ENCODE results near the gene CCDC183.
"Not testable (repeated sequence)": the region's sequence is repeated elsewhere in the genome, so short reads cannot be mapped to it uniquely, and the experiment has no call there.

Gene CCDC183

DNA sequence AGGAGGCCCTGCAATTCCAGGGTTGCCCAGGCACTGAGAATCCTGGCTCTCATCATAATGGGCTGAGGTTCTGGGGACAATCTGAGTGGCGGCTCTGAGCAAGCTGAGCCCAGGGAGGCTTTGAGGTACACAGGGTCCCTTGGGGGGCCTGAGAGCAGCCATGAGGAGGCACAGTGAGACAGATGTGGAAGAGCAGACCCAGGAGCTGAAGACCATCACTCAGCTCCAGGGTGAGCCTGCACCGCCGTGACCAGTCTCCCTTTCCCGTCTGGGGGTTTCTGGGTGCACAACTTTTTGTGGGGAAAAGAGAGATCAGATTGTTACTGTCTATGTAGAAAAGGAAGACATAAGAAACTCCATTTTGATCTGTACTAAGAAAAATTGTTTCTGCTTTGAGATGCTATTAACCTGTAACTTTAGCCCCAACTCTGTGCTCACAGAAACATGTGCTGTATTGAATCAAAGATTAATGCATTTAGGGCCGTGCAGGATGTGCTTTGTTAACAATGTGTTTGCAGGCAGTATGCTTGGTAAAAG lies at the start of gene CCDC183:
Gene CCDC183, plus strand, starts transcription at position 101 of the 537 bp plus-strand sequence. Its CDS starts 60 bp downstream, at position 161.
- no peak for DNase-seq

- DNase-seq = no peak
Measured at GRCh38 chr9:136746621-136747020, 49.5 kb upstream of the CCDC183 start.

- DNase-seq = no peak
Measured at GRCh38 chr9:136747161-136748060, 48.7 kb upstream of the CCDC183 start.

DNA sequence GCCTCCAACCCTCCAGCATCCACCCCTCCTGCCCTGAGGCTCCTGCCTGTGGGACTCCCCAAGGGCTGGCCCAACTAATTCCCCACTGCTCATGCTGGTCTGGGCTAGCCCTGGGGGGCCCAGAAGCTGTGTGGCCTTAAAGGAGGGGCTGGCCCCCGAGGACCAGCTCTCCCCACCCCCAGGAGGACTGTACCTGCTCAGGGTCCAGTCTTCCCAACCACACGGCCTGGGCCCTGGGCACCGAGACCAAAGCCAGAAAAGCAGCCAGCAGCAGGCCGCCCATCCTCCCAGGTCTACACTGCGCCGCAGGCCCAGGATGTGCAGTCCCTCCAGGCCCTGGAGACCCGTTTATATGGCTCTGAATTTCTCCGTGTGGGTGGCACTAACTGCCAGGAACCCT lies 47.9 kb upstream of the CCDC183 start, which contains the start of gene LCN6:
Gene LCN6, minus strand, starts transcription at position 325 of the 400 bp plus-strand sequence. Its CDS starts 42 bp downstream, at position 283.
- no peak for DNase-seq

- DNase-seq = no peak
Measured at GRCh38 chr9:136748666-136749611, 47.2 kb upstream of the CCDC183 start.

DNA sequence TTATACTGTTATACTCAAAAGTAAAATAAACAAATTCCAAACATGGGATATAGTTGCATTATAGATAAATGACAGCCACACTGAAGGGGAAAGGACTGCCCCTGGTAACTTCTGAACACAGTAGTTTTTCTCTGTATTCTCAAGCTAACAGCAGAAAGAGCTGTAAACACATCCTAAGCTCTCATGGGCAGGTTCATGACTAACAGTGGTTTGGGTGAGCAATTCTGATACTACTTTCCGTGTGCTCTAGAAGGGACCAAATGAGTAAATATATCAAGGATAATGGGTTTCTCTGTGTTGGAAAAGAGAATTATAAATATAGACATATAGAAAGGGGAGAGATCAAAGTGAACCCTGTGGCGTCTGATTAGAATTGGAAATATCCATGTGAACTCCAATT lies 45.6 kb upstream of the CCDC183 start:
- DNase-seq = no peak

GRCh38 chr9:136751244-136751643 lies 44.9 kb upstream of the CCDC183 start:
- no peak for DNase-seq

- DNase-seq = no peak
Measured at GRCh38 chr9:136751814-136752213, 44.3 kb upstream of the CCDC183 start.

DNA sequence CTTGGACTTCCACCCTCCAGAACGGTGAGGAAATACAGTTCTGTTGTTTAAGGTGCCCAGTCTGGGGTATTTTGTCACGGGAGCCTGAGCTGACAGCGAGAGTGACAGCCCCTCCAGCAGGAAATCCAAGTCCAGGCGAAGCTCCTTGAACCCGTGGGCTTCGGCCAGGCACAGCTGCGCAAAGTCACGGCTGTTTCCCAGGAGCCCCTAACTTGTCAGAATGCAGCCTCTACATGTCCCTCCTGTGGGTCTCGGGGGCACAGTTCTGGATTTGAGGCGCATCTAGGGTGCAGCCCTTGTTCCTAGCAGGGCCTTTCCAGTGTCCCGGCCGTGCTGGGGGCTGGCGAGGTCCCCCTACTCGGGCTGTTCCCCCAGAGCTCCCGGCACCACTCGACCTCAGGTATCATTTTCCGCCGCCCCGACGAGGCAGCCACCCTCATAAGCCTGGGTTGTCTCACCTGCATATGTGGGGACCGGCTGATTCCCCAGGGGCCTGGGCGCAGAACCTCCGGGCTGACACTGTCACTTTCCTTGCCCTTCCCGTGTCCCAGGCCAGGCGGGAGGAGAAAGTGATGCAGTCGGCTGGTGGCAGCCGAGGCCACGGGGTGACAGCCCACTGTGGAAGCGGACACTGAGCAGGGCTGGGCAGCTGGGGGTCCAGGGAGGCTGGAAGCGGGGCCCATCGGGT lies 42.6 kb upstream of the CCDC183 start:
- DNase-seq = no peak

- no peak for DNase-seq
Measured at GRCh38 chr9:136754059-136754572, 42.0 kb upstream of the CCDC183 start.

DNA sequence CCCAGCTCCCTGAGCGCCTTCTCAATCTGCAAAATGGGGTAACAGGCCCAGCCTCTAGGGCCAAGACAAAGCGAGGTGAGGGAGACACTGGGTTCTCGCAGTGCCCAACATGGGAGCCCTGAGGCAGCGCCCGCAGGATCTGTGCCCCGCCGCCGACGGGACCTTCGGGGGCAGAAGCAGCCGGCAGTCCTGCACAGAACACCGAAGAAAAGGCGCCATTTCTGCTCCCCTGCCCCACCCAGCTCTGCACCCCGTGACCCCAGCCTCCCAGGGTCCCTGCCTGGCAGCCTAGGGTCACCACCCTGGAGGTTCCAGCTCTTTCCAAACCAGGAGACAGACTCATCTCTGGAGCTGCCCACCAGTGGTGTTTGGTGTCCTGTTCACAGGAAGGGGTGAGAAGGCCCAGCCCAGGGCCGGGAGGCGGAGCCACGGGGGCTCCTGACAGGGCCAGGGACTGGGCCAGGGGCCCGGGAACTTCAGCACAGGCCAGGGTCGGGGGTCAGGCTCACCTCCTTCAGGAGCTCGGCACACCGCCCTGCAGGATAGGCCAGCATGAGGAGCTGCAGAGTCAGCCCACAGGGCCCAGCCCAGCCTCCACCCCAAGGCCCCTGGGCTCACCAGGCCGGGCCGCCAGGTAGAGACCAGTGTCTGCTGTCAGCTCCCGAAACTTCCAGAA lies 41.4 kb upstream of the CCDC183 start:
- DNase-seq = no peak

DNA sequence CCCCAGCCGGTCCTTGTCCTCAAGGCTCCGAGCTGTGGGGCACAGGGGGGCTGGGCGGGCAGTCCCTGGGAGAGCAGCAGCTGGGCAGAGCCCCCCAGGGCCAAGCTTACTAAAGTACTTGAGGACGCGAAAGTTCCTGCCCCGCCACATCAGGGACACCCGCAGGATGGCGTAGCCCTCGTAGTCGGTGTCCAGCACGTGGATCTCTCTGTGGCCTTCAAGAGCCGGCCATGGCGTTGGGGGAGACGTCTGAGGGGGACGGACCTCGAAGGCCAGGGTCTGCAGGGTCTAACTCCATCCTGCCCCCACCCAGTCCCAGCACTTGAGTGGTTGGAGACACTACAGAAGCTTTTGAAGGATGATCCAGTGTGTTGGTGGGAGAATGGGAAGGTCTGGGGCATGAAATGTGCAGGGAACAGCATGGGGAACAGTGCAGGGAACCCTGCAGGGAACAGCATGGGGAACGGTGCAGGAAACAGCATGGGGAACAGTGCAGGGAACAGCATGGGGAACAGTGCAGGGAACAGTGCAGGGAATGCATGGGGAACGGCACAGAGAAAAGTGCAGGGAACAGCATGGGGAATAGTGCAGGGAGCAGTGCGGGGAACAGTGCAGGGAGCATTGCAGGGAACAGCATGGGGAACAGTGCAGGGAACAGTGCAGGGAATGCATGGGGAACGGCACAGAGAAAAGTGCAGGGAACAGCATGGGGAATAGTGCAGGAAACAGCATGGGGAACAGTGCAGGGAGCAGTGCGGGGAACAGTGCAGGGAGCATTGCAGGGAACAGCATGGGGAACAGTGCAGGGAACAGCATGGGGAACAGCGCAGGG lies 40.6 kb upstream of the CCDC183 start:
- not testable (repeated sequence) for DNase-seq

DNA sequence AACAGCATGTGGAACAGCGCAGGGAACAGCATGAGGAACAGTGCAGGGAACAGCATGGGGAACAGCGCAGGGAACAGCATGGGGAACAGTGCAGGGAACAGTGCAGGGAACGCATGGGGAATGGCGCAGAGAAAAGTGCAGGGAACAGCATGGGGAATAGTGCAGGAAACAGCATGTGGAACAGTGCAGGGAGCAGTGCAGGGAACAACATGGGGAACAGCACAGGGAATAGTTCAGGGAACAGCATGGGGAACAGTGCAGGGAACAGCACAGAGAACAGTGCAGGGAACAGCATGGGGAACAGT lies 40.1 kb upstream of the CCDC183 start:
- no peak for DNase-seq

DNA sequence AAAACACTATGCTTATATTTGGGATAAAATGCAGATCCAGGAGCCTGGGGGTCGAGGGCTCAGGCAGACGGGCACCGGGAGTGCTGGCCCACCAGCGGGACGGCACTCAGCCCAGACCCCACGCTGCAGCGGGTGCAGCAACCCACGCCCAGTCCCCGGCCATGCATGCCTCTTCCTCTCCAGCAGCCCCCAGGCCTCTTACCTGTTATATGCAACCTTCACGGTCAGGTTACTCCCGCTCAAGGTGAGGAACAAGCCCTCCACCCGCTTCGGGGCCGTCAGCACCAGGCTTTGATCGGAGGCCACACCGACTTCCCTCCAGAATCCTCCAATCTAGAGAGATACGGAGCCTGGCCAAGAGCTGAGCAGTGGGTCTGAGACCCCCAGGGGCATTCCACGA lies 39.3 kb upstream of the CCDC183 start:
- no peak for DNase-seq

GRCh38 chr9:136757328-136757727 lies 38.8 kb upstream of the CCDC183 start:
- no peak for DNase-seq

DNA sequence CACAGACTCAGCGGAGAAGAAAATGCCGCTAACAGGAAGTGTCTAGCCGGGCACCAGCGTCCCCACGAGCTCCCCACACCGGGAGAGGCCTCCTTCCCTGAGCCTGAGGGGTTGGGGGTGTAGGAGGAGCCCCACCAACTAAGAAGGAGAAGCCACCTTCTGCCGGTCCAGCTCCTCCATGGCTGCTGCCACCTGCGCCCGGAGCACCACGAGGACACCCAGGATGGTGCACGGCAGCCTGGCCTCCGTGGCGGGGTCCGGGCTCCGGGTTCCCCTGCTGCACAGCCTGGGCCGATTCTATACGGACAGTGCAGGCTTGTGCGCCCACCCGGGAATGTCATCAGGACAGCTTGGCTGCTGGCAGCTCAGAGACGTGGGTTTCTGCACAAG lies 38.4 kb upstream of the CCDC183 start:
- no peak for DNase-seq

GRCh38 chr9:136759001-136759400 lies 37.1 kb upstream of the CCDC183 start:
- DNase-seq = no peak

- DNase-seq = no peak
Measured at GRCh38 chr9:136759436-136760325, 36.5 kb upstream of the CCDC183 start.

DNA sequence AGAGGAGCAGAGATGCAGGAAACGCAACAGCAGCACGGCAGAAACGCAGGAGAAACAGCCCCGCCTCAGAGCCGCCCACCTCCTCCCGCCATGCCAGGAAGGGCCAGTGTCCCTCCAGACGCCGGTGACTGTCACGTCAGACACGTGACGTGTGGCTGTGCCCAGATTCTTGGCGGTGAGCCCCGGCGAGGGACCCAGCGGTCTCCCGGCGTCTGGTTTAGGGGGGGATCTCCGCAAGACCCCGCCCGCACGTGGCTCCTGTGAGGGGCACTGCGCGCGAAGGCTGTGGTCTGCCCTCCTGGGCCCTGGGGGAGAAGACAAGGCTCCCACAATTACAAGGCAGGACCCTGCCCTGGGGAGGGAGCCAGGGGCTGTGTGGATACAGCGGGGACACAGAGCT lies 35.7 kb upstream of the CCDC183 start:
- DNase-seq = no peak

Data from CD4-positive, alpha-beta T cell treated with Interleukin-17A for 1 hour (primary cell).